Measurements from ENCODE around the gene JAKMIP3.

Gene JAKMIP3

DNA sequence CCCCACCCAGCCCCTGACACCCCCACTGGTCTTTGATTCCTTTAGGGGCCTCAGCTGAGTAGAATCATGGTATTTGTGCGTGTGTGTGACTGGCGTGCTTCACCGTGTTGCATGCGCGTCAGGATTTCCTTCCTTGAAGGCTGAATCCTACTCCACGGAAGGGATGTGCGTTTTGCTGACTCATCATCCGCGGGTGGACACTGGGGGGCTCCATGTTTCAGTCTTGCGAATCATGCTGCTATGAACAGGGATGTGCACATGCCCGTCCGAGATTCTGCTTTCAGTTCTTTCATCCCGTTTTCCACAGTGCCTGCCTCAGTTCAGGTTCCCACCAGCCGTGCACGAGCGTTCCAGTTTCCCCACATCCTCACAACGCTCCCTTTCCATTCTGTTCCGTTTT, 20.9 kb upstream of the JAKMIP3 start:
- DNase-seq, result no peak

DNA sequence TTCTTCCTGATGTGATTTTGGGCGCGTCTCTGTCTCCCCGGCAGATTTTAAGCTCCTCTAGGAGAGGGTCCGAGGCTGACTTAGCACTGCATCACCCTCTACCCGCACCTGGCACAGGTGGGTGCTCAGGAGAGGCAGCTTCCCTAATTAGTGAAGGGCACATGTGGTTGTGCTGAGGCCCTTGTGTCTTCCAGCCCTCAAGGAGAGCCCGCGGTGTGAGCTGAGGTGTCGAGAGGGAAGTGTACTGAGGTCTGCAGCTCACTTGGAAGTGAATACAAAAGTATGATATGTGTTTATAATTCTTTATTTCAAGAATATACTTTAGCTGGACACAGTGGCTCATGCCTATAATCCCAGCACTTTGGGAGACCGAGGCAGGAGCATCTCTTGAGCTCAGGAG, 20.4 kb upstream of the JAKMIP3 start:
- no peak for DNase-seq

DNA sequence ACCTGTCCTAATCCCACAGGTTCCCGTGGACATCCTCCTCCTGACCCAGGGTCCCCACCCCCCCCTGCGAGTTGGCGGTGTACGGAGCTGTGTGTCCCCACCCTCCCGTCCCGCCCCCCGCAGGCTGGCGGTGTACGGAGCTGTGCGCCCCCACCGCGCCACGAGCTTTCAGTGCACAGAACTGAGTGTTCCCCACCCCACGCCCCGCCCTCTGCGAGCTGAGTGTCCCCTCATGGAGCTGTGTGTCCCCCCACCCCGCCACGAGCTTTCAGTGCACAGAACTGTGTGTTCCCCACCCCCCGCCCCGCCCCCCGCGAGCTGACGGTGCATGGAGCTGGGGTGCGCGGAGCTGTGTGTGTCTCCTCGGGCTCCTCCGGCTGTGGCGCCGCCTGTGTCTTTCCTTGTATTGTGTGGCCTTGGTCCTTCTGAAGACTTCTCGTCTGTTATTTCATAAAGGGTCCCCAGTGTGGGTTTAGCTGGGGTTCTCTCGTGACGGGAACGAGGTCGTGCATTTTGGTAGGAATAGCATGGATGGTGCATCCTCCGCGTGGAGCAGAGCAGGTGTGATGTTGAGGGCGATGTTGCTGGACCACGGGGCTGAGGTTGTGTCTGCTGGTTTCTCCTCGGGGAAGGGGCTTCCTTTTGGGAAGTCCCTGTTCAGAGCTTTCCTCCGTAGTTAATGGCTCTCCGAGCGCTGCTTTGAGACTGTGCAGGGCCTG, 18.0 kb upstream of the JAKMIP3 start:
- DNase-seq, result no peak

DNA sequence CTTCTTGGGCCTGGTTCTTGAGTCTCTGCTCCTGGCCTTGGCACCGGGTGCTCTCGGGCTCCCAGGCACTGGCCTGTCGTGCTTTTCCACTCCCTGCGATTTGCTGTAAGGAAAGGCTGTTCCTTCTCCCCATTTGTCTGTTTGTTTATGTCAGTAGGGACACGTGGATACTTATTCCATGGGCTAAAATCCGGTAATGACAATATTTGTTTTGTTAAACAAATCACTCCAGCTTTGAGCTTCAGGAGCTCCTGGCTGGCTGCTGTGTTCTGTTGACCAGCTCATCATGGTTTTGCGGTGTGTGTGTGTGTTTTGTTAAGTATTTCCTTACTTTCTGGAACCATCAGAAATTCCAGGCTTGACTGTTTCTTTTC, 17.5 kb upstream of the JAKMIP3 start:
- DNase-seq, result no peak

DNA sequence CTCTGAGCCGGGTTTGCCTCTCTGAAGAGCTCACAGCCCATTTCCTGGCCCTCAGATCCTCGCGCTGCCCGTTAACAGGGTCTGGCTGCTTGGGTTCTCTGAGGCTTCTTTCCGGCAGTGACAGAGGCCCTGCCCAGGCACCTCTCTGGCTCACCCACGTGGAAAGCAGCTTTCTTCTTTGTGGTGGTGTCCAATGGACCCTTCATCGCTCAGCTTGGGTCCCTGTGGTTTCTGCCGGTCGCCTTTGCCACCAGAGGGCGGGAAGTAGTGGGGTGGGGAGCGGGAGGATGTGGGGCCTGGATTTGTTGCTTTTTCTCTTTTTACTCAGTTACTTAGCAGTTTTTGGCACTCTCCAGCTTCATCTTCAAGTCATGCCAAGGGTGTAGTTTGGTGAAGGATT, 15.6 kb upstream of the JAKMIP3 start:
- DNase-seq, result no peak

DNA sequence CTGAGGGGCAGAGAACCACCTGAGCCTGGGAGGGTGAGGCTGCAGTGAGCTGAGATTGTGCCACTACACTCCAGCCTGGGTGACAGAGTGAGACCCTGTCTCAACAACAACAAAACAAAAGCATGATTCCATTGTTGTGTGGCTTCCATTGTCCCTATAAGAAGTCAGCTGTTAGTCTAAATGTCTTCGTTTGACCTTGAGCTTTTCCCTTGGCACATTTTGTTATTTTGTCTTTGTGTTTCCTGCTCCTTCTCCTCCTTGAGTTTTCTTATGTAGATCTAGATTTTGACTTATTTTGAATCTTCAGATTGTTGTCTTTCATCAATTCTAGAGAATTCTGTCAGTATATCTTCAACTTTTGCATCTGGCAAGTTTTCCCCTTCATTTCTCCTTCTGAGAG, 13.6 kb upstream of the JAKMIP3 start:
- DNase-seq, result no peak

DNA sequence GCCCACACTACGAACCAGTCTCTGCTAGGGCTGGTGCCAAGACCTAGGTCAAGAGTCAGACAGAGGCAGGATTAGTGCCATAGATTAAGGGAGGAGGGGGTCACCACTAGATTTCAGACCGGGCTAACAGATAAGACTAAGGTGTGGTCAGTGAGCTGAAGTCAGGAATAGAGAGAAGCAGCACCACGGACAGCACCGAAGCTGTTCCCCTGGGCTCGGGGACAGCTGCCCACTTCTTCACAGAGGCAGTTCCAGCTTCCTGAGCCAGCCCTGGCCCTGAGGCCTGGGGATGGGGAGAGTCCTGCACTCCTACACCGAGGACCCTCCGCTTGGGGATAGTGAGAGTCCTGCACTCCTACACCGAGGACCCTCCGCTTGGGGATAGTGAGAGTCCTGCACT, 11.2 kb upstream of the JAKMIP3 start:
- no peak for DNase-seq

DNA sequence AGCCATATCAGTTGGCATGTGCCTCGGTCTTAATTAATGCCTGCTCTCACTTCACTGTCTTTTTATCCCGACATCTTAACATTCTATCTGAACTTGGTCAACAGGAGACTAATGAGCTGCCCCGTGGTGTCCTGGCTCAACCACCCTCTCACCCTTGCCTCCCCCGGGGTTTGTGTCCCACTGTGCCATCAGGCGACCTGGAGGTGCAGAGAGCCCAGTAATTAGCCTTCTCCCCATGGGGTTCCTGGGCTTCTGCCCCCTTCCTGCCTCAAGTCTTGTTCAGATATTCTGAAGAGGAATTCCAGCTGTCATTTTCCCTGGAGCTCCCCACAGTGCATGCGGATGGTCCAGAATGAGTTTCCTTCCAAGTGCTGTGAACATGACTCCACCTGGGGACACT, 10.1 kb upstream of the JAKMIP3 start:
- DNase-seq, result no peak

DNA sequence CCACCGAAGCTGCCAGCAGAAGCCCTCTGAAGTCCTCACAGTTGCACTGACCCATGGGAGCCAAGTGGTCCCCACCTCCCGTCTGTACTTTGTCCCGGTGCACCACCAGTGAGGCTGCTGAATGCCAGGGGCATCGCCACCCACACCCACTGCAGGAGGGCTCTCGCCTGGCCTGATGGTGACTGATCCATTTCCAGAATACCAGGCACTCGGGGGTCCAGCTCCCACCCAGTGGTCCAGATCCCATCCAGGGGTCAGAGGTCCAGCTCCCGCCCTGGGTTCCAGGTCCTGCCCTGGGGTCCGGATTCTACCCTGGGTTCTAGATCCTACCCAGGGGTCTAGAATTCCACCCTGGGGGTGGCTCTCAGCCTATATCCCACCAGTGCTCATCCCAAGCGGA, 9.1 kb upstream of the JAKMIP3 start:
- no peak for DNase-seq

DNA sequence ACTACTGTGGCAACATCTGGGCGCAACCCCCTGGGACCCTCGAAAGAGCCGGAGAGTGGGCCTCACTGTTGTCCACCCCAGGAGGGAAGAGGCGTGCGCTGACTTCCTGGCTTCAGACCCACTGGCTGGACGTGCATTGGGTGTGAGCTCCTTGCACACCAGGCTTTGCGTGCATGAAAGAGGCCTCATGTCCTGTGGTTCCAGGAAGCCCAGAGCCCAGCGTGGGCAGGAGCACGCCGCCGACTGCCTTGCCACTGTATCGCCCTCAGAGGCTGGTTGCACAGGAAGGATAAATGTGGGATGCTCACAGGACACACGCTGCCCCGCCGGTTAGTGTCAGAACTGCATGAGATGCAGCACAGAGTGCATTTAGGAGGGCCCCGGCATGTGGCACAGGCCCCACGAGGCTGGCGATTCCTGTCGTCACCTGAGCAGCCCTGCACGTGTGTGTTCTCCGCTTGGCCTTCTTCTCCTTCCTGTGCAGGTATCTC, 8.5 kb upstream of the JAKMIP3 start:
- no peak for DNase-seq

DNA sequence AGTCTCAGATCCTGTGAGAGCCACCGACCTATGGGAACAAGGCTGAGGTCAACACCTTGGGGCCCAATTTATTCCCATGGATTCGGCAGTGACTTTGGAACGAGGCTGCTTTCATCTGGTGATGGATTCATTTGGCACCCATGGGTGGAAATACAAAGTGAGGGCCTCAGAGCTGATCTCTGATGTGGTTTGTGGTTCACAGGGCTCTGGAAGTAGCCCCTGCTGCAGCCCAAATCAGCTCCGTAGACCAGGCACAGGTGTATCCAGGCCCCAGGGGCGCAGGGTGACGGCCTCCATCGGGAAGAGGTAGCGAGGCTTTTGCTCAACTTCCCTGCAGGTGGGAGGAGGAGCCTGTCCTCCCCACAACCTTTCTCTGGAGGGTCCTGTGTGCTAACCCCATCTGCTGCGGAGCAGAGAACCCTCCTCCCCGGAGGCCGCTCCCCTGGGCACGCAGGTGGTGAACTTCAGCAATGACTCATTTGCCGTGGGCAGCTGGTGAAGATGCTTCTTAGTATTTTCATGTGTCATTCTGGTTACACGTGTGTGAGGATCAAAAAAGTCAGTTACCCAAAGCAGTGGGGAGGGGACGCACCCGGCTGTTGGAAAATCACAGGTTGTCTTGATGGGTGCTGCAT, 7.5 kb upstream of the JAKMIP3 start:
- DNase-seq, result no peak

DNA sequence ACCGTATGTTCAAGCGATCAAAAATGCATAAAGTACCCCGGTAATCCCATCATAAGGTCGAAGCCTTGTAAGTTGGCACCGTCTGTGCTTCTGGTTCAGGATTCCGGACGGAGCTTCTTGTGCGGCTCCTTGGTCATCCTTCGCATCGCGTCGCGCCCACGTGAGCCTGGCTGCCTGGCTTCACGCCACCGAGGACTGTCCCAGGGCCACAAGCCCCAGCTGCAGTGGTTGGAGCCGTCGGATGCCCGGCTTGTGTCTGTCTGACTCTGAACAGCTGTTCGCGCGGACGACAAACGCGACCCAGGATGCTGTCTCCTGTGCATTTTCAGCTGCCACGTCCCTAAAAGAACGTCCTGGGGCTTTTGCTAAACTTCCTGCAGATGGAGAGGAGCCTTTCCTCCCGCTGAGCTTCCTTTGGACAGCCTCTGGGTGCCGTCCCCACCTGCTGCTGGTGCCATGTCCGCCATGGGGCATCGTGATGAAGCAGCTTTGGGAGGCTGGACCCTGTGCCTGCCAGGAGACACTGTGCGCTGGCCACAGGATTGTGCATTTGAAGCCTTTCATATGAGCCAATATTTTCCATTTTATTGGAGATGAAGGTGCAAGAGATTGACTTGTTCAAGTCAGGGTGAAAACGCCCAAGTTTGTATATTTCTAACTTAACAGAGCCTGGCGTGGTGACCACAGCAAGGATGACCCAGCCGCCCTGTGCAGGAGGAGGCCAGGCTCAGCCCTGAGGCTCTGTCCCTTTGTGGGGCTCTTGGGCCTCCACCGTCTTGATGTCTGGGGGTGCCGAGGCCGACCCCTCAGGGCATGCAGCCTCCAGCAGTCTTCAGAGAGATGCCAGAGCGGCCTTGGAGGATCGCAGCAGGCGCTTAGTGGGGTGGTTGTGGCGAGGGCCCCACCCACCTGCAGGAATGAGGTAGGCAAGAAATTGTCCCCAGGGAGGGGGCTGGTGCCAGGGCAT, 6.7 kb upstream of the JAKMIP3 start:
- no peak for DNase-seq

DNA sequence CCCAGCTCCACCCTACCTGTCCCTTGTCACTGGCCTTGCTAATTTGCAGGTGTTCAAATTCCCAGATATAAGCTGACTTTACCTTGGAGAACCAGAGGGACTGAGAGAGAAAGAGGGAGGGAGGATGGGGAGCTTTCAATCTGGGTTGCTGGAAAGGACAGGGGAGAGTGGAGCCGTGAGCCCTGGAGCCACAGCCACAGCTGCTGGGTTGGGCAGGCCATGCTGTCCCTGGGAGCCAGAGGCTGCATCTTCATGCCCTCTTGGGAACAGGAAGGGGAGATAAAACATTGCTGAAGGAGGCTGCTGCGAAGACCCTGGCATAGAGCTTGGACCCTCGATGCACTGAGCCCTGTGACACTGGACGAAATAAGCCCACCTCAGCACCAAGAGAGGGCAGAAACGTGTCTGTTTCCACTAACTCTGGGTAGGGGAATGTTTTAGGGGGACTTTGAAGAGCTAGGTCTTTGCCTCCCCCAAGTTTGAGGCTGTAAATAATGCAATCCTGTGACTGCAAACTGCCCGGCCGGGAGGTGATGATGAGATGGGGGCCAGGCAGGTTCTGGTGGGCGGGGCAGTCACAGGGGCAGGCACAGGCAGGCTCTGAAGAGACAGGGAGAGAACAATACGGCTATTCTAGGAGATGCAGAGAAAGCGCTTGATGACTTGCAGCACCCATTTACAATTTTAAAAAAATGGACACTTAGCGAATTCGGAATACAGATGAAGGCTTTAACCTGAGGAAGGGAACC, 5.8 kb upstream of the JAKMIP3 start:
- DNase-seq, result no peak

DNA sequence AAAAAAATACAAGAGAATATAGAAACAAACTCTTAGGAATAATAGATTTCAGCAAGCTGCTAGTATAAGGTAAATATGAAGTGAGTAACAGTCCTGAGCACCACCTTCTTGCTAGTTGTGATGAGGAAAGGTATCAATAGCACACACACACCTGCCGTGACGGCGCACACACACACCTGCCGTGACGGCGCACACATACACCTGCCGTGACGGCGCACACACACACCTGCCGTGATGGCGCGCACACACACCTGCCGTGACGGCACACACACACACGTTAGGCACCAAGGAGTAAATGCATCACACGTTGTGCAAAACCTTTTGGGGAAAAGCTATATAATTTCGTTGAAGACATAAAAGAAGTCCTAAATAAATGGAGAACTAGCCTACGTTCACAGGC, 4.7 kb upstream of the JAKMIP3 start:
- no peak for DNase-seq

DNA sequence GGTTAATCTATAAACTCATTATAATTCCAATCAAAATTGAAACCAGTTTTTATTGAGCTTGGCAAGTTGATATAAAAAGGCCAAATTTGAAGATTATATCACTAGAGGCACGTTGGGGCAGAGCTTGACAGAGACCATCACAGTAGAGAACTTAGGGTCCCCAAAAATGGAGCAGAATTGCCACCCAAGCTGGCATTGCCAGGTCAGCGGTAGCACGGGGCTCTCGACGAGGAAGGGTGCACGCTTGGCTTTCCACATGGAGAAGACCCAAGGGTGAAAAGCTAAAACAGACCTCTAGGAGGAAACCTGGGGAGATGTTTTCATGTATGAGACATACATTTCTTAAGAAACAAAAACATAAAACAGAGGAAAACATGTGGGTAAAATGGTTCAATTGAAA, 4.3 kb upstream of the JAKMIP3 start:
- no peak for DNase-seq

DNA sequence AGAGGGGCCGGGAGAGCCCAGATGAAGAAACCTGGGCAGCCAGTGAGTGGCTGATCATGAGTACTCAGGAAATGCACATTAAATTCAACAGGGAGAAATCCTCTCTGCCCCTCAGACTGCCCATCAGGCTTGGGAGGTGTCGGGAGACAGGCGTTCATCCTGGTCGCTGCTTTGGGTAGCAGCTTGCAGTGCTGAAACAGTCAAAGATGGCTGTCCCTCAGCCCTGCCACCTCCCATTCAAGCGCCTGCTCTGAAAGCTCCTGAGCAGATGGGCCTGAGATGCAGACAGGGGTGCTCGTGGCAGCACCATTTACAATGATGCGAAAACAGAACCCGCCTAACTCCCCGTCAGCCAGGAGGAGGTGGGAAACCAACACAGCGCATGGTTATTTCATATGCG, 3.6 kb upstream of the JAKMIP3 start:
- DNase-seq, result no peak

DNA sequence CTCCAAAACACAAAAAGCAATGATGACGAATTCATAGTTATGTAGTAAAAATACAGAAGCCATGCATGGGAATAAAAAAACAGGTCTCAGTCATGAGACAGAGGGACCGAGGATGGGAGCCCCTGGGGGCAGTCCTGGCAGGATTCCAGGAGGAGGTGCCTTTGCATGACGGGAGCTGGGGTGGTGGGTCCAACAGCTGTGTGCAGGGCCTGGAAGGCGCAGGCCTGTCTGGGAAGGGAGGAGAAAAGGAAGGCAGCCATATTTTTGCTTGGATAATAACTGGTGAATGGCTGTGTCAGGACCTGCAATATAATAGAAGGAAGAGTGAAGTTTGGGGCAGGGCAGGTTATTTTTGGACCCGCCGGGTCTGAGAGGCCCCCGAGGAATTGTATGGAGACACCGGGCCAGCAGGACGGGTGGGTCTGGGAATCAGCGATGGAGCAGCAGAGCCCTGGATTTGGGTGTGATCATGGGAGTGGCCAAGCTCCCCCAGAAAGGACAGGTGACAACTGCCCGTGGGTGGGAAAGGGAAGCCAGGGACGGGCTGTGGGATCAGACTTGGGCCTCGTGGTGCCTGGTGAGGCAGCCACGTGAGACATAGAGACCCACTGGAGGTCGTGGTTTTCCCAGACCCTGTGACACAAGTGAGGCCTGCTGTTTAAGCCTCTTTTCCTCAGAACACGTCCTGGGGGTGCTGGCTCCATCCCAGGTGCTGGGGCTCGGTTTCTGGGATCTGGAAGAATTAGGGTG, 2.9 kb upstream of the JAKMIP3 start:
- DNase-seq, result no peak

DNA sequence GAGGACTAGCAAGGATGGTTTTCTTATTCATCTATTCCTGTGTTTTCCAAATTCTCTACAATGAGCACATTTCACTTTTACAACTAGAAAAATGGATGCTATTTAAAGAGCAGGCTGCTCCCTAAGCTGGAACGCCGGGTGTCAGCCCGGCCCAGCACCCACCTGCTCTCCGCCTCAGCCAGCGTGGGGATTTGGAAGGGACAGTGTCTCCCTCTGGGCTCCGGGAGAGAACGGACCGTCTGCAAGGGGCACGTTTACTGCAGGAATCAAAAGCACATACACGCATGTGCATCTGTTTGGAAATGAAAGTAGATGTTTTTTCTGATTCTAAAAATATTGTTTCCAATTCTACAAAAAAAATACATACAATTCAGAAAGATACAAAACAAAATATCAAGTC, 2.3 kb upstream of the JAKMIP3 start:
- DNase-seq, result no peak

DNA sequence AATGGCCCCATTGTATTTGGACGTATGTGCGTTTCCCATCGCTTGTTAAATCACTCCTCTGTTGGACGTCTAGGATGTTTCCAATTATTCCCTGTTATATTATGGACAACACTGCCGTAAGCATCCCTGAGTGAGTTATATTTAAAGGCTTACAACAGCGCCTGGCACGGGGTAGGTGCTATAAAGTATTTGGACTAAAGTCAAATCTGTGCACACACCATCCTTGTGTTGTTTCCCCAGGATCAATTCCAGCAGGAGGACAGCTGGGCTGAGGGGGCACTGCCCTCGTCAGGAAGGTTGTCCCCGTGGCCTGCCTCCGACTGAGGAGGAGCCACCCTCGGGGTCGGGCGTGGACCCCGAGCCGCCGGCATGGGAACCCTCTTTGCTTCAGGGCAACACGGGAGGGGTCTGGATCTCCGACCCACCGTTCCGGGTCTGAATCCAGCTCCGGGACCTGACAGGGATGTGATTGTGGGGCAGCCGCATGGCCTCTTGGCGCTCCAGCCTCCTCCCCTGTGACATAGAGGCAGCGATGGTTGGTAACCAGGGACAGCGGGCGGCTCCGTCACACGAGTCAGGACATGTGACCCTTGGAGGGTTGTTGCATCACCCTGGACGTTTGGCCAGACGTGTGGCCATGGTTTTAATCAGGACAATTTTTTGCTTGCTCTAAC, 1.5 kb upstream of the JAKMIP3 start:
- DNase-seq, result no peak

DNA sequence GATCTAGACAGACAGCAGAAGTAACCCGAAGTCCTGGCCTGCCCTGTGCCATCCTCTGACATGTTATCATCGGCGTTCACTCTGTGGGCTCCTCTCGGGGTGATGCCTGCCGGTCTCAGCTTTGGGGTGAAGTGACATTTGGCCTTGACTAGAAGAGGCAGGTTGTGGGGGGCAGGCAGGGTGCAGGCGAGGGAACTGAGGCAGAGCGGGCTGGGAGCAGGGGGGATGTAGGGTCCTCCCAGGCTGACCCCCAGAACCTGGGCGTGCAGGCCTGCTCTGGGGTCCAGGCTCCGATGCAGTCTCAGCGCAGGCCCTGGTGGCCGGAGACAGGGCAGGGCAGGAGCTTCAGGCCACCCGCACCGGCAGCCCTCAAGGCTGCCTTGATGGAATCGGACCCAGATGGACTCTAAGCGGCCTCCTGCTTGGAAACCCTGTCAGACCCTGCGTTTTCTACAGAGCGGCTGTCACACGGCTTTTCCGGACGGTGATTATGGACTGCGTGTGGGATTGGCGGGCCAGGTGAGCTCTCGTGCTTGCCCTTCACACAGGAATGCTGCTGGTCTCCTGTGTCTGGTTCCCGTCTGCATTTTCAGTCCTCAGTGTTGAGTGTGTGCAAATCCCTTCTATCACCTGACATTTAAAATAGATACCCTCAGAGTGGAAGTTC, 842 bp upstream of the JAKMIP3 start:
- no peak for DNase-seq

DNA sequence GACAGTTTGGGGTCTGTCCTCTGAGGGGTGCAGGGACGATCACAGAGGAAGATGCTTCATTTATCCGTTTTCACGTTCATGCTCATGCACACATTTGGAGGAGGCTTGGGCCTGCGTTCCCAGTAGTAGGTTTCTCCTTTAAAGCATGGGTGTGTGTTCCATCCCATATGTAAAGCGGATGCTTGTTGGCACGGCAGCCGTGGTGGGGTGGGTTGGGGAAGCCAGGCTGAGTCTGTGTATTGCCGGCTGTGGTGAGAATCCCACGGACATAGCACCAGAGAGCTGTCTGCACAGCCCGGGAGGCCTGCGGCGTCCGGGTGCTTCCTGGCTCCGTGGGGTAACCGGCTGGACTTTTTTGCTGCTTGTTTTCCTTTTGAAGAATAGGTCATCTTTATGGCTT, 440 bp downstream of the JAKMIP3 start:
- no peak for DNase-seq
